HG03064 (cell line): ENCODE measurements around the gene DCTN1.

Source experiments
- ATAC-seq: cut with Tn5 transposase; IDR thresholded peaks from one replicate; pipeline ENCODE4 v1.9.1; 2021; ENCODE audit warnings: low read depth; ENCODE audit not compliant: unreplicated experiment

Gene DCTN1

DNA sequence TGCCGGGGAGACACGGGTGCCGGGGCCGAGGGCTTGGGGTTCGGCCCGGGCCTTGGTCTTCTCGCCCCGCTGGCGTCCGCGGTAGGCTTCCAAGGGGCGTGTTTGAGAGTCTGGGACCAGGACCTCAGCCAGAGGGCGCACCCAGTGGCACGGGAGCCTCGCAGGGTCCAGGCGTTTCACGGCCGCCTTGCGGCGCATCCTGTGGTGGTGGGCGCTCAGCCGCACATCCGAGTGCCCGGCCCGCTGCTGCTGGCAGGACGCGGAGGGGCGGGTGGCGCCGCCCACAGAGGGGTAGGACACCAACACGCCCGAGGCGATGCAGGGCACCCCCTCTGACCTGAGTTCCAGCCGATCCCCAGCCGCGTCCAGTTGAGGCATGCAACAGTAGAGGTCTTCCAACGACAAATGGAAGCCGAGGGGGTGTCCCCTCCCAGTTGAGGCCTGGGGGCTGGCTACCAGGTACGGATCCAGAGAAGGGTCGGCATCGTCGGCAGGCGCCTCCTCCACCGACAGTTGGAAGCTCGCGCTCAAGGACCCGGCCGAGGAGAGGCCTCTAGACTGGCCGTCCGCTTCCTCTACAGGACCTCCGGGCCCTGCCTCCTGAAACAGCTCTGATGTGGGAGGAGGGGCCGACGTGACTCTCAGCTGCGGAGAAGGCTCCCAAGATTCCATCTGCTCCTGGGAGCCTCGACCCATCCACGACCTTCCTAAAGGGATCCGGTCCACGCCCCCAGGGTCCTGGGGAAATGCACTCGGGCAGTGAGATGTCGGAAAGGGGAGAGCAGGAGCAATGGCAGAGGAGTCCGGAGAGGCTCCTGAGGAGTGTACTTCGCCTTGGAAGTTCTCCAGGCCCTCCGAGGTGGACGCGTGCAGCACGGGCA is 35.0 kb upstream of the DCTN1 start:
- ATAC-seq = no peak

DNA sequence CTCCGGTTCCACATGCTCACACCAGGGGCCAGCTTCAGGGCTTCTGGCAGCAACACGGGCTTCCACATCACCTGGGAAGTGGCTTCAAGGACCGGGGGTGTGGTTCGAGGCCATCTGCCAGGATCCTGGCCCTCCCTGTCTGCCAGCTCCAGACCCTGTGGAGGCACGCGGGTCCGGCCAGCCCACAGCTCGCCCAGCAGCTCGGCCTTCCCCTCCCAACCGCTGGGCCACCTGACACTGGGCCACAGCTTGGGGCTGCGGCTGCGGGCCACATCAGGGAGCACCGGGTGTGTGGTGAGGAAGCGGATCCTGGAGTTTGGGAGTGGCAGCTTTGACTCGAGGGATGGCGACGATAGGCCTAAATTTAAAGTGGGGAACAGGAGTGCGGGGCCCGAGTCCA is 34.3 kb upstream of the DCTN1 start:
- ATAC-seq = no peak

GRCh38 chr2:74413001-74413698 is 33.0 kb upstream of the DCTN1 start:
- no peak for ATAC-seq

DNA sequence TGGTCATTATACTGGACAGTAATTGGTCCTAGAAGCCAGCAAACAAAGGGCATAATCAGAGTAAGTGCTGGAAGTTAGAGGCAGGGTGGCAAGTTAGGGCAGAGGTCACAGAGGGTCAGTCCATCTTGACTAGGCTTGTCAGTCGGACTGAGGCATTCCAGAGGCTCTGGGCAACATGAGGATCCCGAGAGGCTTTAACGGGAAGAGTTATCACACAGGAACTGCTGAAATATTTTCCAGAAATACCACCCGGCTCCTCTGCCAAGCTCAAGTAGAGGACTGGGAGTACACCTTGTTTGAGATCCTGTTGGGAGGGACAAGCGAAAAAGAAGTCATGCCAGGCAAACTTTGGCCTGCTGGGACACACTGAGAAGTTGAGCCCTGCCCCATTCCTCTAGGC is 27.6 kb upstream of the DCTN1 start:
- no peak for ATAC-seq

DNA sequence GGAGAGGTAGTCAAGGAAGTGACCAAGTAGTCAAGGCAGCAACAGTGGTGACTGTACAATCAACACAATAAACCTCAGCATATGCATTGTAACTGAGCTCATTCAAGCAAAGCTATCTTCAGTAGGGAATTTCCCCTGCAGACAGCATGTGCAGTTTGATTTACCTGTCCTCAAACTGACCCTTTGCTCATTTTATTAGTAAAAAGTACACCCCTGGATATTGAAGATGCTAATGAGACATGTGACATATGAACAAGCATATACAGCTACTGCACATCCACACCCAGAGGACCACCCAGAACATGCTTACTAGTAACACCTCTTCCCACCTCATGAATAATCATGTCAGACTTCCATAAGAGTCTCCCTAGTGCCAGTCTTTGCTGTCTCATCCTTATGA is 25.9 kb upstream of the DCTN1 start:
- ATAC-seq = peak; percentile 73

- ATAC-seq = no peak
Measured at GRCh38 chr2:74401891-74402290, 21.8 kb upstream of the DCTN1 start.

- ATAC-seq = no peak
Measured at GRCh38 chr2:74399785-74400184, 19.7 kb upstream of the DCTN1 start.

- no peak for ATAC-seq
Measured at GRCh38 chr2:74396149-74396548, 16.0 kb upstream of the DCTN1 start.

- ATAC-seq = no peak
Measured at GRCh38 chr2:74393525-74393924, 13.4 kb upstream of the DCTN1 start.

DNA sequence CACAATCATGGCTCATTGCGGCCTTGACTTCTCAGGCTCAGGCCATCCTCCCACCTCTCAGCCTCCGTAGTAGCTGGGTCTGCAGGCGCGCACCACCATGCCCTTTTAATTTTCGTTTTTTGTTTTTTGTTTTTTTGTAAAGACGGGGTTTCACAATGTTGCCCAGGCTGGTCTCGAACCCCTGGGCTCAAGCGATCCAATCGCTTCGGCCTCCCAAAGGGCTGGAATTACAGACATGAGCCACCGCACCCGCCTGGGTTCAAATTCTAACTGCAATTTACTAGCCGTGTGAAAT is 12.3 kb upstream of the DCTN1 start:
- ATAC-seq = no peak

DNA sequence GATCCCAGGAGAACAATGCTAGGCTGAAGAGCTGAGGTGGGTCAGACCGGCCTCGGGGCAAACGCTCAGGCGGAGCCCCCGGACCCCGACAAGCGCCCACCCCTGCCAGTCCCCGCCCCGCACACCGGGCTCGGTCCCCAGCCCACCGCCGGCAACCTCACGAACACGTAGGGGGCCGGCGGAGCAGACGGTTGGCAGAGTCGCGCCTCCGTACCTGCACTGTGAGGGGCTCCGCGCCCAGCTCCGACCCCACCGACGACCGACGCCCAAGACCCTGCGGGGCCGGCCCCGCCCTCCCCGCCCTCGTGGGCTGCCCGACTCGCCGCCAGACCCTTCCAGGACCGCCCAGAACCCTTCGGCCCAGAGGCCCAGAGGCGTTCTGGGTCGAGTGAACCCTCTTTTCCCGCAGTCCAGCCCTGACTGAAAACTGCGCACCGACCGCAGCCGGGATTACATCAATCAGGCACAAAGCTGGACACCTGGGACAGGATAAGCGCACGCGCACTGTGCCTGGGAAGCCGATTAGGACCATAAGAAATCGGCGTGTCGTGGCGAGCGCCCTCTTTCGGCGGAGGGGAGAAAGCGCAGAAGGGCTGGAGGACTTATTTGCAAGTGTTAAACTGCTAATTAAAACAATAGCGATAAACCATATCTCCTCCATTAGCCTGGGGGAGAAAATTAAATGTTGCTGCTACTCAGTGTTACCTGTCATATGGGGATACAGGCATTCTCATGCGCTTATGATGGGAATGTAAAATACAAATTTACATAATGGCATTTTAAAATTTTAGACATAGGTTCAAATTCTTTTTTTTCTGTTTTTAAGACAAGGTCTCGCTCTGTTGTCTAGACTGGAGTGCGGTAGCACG is 11.7 kb upstream of the DCTN1 start:
- ATAC-seq = peak; percentile 64

GRCh38 chr2:74391209-74391579 is 11.1 kb upstream of the DCTN1 start:
- no peak for ATAC-seq

DNA sequence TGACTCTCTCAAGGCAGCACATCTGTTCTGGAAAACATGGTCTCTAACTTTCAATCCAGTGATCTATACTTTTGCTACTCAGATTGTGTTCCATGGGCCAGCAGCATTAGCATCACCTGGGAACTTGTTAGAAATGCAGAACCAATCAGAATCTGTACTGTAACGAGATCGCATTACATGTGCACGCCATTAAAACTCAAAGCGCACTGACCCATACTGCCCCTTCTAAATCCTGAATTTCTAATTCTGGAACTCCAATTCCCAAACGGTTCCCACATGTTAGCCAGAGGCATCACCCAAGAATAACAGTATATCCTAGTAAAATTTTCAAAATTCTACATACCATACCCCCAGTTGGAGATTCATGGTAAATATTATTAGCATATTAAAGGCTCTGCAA is 10.5 kb upstream of the DCTN1 start:
- ATAC-seq = no peak

DNA sequence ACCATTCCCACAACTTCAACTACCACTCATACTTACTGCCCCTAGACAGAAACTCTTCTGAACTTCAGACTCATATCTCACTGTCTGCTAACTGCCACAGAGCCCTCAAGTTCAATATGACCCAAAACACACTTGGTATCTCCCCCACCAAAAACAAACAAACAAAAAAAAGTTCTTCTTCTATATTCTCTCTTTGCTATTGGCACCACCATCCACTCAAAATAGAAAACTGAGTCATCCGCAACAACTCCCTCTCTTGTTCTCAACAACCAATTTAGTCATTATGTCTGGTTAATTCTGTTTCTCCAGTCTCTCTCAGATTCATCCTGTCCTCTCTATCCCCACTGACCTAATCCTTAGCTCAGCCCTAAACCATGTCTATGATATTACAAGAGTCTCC is 7.2 kb upstream of the DCTN1 start:
- ATAC-seq = no peak

GRCh38 chr2:74385396-74385795 is 5.3 kb upstream of the DCTN1 start:
- no peak for ATAC-seq

DNA sequence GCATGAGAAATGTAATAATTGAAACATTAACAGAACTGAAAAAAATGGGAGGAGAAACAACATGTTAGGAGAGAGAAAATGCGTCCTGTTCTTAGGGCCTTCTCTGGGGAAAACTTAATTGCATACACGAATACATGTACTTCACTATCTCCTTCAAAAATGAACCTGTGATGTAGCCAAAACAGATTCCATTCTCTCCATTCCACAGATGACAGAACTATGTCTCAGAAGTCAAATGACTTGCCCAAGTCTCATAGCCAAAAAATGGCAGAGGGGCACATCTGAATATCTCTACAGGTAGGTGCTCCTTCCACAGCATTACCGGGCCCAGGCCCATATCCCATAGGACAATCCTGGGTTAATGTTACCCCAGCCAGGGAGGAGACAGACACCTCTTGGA is 3.9 kb upstream of the DCTN1 start:
- no peak for ATAC-seq

DNA sequence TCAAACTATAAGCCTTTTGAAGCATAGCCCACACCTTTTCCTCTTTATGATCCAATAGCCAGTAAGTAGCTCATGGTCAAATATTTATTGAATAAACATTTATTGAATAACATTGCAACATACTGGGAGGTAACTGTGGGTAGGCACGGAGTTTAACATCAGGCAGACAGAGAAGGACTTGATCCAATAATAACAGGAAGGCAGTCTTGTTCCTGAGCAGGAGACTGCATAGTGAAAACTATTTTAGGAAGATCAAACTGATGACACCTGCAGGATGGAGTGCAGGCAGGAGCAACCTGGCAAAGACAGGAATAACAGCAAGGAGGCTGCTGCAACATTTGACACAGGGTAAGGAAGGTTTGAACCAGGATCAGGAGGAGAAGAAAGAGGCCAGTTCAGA is 3.1 kb upstream of the DCTN1 start:
- no peak for ATAC-seq

DNA sequence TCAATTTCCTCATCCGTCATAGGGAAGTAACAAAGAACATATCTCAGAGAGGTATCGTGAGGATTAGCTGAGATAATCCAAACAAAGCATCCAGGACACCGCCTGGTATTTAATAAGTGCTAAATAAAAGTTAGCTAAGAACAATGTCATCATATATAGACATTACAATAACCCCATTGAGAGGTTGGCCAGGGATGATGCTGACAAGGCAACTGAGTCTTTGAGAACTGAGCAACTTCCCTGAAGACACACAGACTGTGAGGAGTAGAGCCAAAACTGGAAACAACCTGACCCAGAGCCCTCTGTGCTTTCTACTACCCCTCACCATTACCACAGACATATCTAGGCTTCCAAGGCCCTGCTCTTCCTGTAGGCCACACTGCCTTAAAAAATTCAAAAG is 1.6 kb upstream of the DCTN1 start:
- no peak for ATAC-seq

DNA sequence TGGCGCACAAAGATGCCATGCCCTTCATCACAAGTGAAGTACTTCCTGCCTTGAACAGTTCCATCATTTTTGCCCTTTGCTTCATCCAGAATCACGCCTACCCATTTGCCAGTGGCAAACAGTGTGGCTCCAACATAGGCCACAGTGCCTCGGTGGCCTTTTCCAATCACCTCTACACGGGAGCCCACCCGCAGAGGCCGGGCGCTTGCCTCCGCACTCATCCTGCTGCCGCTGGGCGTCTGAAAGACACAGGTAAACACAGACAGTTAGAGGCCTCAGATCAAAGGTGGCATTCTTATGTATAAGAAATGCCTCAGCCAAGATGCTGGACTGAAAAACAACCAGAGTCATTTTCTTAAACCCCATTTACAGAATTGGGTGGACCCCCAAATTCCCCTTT is 2.1 kb downstream of the DCTN1 start:
- no peak for ATAC-seq

GRCh38 chr2:74375838-74376237 is 4.3 kb downstream of the DCTN1 start:
- no peak for ATAC-seq

GRCh38 chr2:74374509-74375205 is 5.5 kb downstream of the DCTN1 start:
- ATAC-seq = no peak
